Measurements from ENCODE around the gene ELAC1.
A peak's percentile ranks its signal among the peaks of the same experiment; 100 is the strongest.

ELAC1 gene

GRCh38 chr18:51028201-51028805 lies 60.5 kb downstream of the ELAC1 start:
- peak; percentile 34 for DNase-seq (ENCODE audit: low spot score)
- TF ChIP-seq CTCF (IDR thresholded peaks at IDR 0.05; ENCODE audit: borderline replicate concordance, control extremely low read depth, extremely low read depth, insufficient read depth, missing control alignments), result peak; percentile 31
- in situ Hi-C loops (cut with MboI; ENCODE audit: low sequenced_read_pairs, unreplicated experiment), result no loop called here

- in situ Hi-C loops (cut with MboI; ENCODE audit: low sequenced_read_pairs, unreplicated experiment), result no loop called here
- no peak for TF ChIP-seq CTCF (IDR thresholded peaks at IDR 0.05; ENCODE audit: borderline replicate concordance, control extremely low read depth, extremely low read depth, insufficient read depth, missing control alignments)
- DNase-seq (ENCODE audit: low spot score), result no peak
Measured at GRCh38 chr18:51029378-51029693, 61.5 kb downstream of the ELAC1 start.

- no peak for TF ChIP-seq CTCF (IDR thresholded peaks at IDR 0.05; ENCODE audit: borderline replicate concordance, control extremely low read depth, extremely low read depth, insufficient read depth, missing control alignments)
- peak; percentile 97 for DNase-seq (ENCODE audit: low spot score)
- in situ Hi-C loops (cut with MboI; ENCODE audit: low sequenced_read_pairs, unreplicated experiment), result no loop called here
Measured at GRCh38 chr18:51029694-51030536, 62.1 kb downstream of the ELAC1 start, which contains the start of gene SMAD4. SMAD4 (plus strand) TSS chr18:51030213; CDS start chr18:51047047, 16,834 bp downstream.

GRCh38 chr18:51030537-51031258 lies 62.9 kb downstream of the ELAC1 start:
- no peak for TF ChIP-seq CTCF (IDR thresholded peaks at IDR 0.05; ENCODE audit: borderline replicate concordance, control extremely low read depth, extremely low read depth, insufficient read depth, missing control alignments)
- DNase-seq (ENCODE audit: low spot score), result peak; percentile 80
- in situ Hi-C loops (cut with MboI; ENCODE audit: low sequenced_read_pairs, unreplicated experiment), result no loop called here

GRCh38 chr18:51032193-51032592 lies 64.4 kb downstream of the ELAC1 start:
- no peak for TF ChIP-seq CTCF (IDR thresholded peaks at IDR 0.05; ENCODE audit: borderline replicate concordance, control extremely low read depth, extremely low read depth, insufficient read depth, missing control alignments)
- DNase-seq (ENCODE audit: low spot score), result no peak
- in situ Hi-C loops (cut with MboI; ENCODE audit: low sequenced_read_pairs, unreplicated experiment), result no loop called here

- DNase-seq (ENCODE audit: low spot score), result no peak
- no peak for TF ChIP-seq CTCF (IDR thresholded peaks at IDR 0.05; ENCODE audit: borderline replicate concordance, control extremely low read depth, extremely low read depth, insufficient read depth, missing control alignments)
- in situ Hi-C loops (cut with MboI; ENCODE audit: low sequenced_read_pairs, unreplicated experiment), result no loop called here
Measured at GRCh38 chr18:51037230-51037629, 69.4 kb downstream of the ELAC1 start.
